Right renal cortex interstitium (tissue), 3 donors: ENCODE data around the gene PDE6B. TPM values are rescaled to one million over a fixed set of nuclear protein-coding genes. Genes with fewer than 3 reads are reported as not detected.
"Not testable (repeated sequence)": the region's sequence is repeated elsewhere in the genome, so short reads cannot be mapped to it uniquely, and the experiment has no call there.

Experiments used
- DNase-seq, 3 donors: peaks; one replicate each; pipeline ENCODE4 v3.0.0-alpha.2; 2013; ENCODE audit warnings: low read depth in 3 of 3, low spot score in 2 of 3
- polyA plus RNA-seq, 3 donors: library from polyadenylated mRNA; unstranded; fragments of 120-200 nt; gene quantifications; one replicate each; pipeline ENCODE4 v1.2.1, GENCODE V29; 2013; ENCODE audit not compliant: insufficient read length in 3 of 3

Gene PDE6B
- polyA plus RNA-seq, 3 donors, result 30.5 to 38.3 (median 38.2) TPM

GRCh38 chr4:680928-681645, 55.7 kb downstream of the PDE6B start:
- no peak for DNase-seq

DNA sequence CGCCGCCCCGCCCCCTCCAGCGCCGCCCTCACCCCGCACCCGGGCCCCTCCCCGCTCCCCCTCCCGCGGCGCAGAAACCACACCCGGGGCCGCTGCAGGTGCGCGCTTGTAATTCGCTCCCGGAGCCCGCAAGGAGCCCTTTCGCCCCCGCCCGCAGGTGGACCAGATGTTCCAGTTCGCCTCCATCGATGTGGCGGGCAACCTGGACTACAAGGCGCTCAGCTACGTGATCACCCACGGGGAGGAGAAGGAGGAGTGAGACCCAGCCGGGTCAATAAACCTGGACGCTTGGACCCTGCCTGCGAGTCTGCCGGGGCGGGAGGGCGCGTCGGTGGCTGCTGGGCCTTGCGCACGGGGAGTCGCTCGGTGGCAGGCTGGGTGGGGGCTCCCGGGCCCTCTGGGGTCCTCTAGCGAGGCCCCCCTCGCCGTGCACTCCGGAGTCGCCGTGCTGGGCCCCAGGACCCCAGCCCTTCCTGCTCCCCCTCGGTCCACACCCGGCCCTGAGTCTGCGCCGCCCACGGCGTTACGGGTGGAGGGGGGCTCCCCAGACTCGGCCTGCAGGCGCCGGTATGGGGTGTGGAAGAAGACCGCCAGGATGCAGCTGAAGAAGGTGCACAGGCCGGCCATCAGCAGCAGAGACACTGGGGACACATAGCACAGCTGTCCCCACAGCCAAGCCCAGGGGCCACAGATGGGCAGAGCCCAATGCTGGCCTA, 56.5 kb downstream of the PDE6B start:
- no peak for DNase-seq

DNA sequence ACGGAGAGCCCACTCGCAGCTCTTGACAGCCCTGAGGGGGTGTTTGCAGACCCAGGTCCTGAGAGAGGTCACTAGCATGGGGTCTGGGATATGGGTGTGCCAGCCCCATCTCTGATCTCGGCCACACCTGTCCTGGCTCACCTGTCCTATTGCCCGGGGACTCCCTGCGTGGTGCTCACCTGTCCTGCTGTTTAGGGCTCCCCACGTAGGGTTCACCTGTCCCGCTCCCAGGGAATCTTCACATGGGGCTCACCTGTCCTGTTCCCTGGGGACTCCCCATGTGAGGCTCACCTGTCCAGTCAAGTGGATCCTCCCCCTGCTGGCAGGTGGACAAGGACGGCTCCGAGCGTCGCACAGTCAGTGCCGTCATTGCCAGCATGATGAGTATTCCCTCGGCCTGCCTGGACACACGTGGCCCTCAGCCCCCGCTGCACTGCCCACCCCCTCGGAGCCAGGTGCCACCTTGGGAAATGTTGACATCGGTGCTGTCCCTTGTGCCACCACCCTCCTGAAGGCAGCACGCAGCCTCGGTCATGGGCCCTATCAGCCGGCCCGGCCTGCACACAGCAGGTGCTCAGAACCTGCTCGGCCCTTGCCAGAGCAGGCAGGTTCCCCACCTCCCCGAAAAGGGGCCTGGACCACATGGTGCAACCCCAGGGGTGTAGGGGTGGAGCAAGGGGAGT, 57.3 kb downstream of the PDE6B start:
- no peak for DNase-seq

DNA sequence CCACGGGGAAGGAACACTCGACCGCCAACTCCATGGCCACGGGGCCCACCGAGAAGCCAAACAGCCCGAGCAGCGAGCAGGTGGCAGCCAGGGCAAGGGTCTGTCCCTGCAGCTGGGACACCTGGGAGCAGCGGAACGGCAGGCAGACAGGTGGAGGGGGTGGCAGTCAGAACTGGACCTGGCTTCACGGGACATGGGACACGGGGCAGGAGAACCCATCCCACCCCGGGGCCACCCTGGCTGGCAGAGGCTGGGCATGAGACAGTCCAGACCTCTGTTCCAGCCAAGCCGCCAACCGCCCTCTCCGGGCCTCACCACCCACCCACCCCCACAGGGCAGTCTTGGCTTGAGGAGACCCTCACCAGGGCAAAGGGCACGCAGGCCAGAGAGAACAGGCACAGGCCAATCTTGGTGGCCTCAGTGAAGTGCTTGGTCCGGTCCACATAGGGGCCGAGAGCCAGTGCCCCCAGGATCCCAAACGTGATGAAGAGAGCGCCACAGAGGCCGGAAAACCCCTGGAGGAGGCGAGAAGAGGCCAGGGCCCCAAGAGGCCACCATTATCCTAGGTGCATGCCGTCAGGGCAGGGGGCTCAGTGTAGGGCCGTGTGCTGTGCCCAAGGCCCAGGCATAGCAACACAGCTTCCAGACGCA, 58.0 kb downstream of the PDE6B start:
- no peak for DNase-seq

GRCh38 chr4:683982-684622, 58.7 kb downstream of the PDE6B start:
- DNase-seq, result no peak

- DNase-seq, result no peak
These were observed 59.4 kb downstream of the PDE6B start for GRCh38 chr4:684623-685327.

- DNase-seq, result no peak
These were observed 60.5 kb downstream of the PDE6B start for GRCh38 chr4:685679-686412.

DNA sequence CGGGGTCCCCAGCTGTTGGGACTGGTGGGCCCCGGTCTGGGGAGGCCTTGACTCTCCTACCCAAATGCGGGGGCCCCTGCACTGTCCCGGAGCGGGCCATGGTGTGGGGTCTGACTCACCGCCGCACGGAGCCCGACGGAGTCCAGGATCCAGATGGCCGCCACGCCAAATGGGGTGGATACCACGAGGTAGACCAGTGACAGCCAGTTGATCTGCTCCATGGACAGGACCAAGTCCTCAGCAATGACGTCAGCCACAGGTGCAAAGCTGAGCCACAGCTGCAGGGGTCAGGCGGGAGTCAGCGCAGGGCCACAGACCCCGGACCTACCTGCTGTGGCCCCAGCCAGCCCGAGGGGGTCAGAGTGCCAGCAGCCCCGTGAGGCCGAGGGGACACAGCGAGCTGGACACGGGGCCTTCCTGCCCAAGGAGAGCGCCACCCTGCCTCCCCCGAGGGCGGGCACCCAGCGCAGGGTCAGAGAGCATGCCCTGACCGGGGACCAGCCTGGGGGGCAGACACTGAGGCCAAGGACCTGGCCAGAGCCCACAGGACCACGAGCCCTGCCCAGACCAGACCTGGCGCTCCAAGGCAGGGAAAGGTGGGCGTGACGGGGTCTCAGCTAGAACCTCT, 61.2 kb downstream of the PDE6B start:
- DNase-seq, result no peak

DNA sequence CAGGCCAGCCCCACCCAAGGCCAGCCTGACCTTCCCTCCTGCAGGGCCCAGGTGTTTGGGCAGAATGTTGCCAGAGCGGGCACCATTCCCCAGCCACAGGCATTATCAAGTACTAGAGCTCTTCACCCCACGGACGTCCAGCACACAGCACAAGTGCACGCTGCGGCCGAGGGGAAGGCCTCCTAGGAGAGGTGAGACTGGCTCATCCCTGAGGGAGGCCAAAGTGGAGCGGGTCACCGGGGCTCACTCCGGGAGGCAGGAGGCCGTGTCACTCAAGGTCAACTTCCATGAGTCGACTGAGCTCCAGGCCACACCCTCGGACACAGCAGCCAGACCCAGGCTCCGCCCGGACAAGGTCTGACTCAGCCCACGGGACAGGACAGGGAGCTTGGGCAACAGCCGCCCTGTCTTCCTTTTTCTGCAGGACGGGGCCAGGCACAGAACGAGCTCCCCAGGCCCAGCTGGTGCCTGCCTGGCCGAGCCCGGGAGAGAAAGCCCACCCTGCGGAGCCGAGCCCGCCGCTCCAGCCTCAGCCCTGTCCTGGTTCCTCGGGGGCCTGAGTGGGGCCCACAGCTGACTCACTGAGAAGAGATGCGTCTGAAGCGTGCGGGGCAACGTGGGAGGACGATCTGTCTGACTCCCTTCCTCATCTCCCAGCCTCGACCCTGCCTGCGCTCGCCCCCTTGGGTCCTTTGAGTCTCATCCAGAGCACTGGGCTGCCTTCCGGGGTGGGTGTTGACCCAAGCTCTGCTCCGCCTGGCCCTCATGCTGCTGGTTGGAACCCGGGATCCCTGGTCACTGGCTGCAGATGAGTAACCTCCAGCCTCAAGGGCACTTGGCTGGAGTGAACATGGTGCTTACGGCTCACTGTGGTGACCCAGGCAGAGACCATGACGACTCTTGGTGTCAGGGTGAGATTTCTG, 61.9 kb downstream of the PDE6B start:
- no peak for DNase-seq

DNA sequence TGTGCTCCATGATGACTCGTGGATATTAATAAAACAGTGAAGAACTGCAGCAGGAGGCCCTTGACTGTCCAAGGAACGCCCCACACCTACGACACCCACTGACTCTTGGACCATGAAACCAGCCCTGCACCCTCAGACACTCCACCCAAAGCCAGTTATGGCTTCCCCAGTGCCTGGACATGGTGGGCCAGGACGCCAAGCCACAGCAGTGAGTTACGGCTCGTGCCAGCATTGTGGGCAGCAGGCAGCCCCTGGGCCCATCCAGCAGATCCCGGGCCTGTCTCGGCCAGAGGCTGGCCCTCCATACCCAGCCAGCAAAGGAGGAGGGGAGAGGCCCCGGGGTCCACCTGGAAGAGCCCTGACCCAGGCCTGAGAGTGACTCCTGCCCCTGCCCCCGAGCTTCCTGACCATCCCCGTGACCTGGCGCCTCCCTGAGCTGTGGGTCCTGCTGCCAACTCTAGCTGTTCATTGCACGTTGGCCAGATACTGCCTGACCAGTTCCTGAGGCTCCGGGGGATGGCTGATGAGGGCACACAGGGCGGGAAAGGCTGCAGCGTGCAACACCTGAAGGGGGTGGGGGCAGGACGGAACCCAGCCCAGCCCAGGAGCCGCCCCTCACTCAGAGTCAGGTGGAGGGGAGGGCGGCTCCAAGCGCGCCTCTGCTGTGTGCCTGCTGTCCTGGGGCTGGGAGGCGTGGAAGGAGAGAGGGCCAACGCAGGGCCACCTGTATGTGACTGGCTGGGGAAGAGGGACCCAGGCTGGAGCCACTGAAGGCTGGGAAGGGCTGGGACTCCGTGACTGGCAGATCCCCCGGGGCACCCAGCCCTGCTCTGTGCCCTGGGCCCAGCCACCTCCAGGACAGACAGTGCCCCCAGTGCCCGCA, 62.8 kb downstream of the PDE6B start:
- DNase-seq, result no peak

DNA sequence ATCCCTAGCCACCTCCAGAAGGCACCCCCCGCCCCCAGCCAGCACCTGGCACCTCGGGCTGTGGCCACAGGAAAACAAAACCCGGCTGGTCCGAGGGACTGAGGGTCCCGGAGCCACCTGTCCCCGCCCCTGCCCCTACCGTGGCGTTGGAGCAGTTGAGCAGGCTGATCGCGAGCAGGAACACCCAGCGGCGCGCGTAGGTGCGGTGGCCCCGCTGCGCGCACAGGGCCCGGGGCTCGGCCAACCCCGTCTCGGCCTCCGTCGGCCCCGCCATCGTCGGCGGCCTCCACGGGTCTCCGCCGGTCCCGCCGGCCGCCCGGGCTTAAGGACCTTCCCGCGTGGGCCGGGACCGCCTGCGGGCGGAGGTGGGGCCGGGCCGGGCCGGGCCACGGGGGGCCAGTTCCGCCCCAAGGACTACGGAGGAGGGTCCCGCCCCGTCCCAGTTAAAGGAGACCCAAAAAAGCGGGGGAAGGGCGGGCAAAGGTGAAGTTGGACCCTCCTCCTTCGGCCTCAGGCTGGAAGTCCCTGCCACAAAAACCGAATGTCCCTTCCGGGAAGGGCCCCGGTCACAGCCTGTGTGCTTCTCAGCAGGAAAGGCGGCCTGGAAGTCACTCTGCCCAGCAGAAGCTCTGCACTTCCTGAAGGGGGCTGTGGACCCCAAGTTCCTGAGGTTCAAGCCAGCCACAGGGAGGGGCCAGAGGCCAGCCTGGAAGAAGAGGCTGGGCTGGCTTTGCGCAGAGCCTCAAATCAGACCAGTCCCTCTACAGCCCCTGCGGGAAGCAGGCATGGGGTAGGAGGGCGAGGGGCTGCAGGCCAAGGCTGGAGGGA, 63.7 kb downstream of the PDE6B start, which contains the start of gene SLC49A3:
TSS of gene SLC49A3 (minus strand) at position 298 of the 828 bp plus-strand sequence. CDS start at position 274, 24 bp downstream.
- DNase-seq, result no peak

- DNase-seq, result no peak
These were observed 64.3 kb downstream of the PDE6B start for GRCh38 chr4:689723-690122.

DNA sequence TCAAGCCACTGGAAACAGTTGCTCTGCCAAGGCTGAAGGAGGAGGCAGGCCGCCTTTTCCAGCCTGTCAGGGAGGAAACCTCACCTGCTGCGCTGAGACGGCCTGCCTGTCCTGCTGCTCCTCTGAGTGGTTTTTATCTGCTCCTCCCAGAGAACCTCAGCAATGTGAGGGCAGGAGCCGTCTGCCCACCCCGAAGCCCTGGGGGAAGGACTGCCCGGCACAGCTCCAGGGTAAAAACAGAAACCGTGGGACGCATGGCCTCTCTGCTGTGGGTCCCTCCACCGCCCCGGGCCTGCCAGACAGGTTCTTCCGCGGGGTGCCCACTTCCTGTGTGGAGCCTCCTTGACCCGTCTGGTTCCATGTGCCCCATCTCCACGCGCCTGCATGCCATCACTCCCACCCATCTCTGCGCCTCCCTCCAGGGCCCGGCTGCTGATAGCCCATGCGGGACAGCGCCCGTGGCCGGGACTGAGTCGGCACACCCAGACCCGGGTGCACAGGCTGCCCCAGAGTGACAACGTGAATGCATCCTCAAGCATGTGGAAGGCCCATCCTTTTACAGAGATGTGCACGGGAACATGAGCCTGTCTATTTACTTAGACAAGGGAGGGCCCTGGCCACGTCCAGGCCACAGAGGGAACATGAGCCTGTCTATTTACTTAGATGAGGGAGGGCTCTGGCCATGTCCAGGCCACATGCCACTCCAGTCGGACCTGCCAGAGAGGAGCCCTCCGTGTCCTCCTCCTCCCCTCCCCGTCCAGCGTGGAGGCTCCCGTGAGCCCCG, 67.6 kb downstream of the PDE6B start:
- no peak for DNase-seq

- DNase-seq, result not testable (repeated sequence)
These were observed 69.1 kb downstream of the PDE6B start for GRCh38 chr4:694341-694940.
